NB4 (cell line): ENCODE results near the gene UBE3A.

Experiments
- MAX ChIP-seq: IDR thresholded peaks from 2 replicates; pipeline ENCODE4 v1.6.1; 2011; ENCODE audit warnings: low read depth, low read length
- POLR2A ChIP-seq: IDR thresholded peaks from 2 replicates; pipeline ENCODE4 v1.6.1; 2011; ENCODE audit warnings: mild to moderate bottlenecking; ENCODE audit not compliant: insufficient read length; ENCODE audit errors: extremely low read depth
- TF ChIP-seq, protein P1 (sequence below): IDR thresholded peaks from one replicate; pipeline ENCODE4 v1.5.1; 2012; ENCODE audit warnings: low read depth, low read length

DNA sequence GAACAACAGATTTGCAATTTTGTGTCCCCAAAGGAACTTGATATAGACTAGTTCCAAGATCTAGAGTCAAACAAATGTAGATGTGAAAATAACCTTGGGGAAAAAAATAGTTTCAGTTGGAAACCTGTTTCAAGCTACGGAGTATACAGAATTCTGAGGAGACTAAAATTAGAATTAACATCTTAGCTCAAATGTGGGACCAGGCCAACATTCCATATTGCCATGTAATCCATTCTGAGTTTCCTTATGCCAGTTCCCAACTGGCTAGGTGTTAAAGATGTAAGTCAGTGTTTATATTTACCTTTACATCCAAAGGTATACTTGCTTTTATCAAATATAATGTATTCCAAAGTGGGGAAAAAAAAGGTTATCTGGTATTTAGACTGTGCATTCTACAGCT, 76.3 kb downstream of the UBE3A start:
- TF ChIP-seq, protein P1, sequence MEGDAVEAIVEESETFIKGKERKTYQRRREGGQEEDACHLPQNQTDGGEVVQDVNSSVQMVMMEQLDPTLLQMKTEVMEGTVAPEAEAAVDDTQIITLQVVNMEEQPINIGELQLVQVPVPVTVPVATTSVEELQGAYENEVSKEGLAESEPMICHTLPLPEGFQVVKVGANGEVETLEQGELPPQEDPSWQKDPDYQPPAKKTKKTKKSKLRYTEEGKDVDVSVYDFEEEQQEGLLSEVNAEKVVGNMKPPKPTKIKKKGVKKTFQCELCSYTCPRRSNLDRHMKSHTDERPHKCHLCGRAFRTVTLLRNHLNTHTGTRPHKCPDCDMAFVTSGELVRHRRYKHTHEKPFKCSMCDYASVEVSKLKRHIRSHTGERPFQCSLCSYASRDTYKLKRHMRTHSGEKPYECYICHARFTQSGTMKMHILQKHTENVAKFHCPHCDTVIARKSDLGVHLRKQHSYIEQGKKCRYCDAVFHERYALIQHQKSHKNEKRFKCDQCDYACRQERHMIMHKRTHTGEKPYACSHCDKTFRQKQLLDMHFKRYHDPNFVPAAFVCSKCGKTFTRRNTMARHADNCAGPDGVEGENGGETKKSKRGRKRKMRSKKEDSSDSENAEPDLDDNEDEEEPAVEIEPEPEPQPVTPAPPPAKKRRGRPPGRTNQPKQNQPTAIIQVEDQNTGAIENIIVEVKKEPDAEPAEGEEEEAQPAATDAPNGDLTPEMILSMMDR = no peak
- TF ChIP-seq POLR2A = no peak
- TF ChIP-seq MAX = no peak
